ENCODE results near the gene ZBTB22. TPM values are rescaled to one million over a fixed set of nuclear protein-coding genes. Genes with fewer than 3 reads are reported as not detected.
"Not testable (repeated sequence)": the region's sequence is repeated elsewhere in the genome, so short reads cannot be mapped to it uniquely, and the experiment has no call there.

Gene ZBTB22
- total RNA-seq: 10 to 100 TPM; 17.9 to 38.0 (median 26.1) TPM
- polyA plus RNA-seq: 10 to 100 TPM; 13.7 to 26.5 TPM
- long read RNA-seq, donor 1, partial matches to known transcripts: 0 of 100 reads
- long read RNA-seq, donor 1, other reads (novel, unspliced or antisense): 99 of 100 reads
- long read RNA-seq, donor 2, transcript ZBTB22-208 (2 exons, 2,651 nt): major isoform, 11 of 11 reads
- long read RNA-seq, donor 2, partial matches to known transcripts: 0 of 11 reads
- long read RNA-seq, donor 2, other reads (novel, unspliced or antisense): 0 of 11 reads
- long read RNA-seq, donor 3, transcript ZBTB22-208 (2 exons, 2,651 nt): major isoform, 49 of 76 reads
- long read RNA-seq, donor 3, partial matches to known transcripts: 0 of 76 reads
- long read RNA-seq, donor 3, other reads (novel, unspliced or antisense): 27 of 76 reads

DNA sequence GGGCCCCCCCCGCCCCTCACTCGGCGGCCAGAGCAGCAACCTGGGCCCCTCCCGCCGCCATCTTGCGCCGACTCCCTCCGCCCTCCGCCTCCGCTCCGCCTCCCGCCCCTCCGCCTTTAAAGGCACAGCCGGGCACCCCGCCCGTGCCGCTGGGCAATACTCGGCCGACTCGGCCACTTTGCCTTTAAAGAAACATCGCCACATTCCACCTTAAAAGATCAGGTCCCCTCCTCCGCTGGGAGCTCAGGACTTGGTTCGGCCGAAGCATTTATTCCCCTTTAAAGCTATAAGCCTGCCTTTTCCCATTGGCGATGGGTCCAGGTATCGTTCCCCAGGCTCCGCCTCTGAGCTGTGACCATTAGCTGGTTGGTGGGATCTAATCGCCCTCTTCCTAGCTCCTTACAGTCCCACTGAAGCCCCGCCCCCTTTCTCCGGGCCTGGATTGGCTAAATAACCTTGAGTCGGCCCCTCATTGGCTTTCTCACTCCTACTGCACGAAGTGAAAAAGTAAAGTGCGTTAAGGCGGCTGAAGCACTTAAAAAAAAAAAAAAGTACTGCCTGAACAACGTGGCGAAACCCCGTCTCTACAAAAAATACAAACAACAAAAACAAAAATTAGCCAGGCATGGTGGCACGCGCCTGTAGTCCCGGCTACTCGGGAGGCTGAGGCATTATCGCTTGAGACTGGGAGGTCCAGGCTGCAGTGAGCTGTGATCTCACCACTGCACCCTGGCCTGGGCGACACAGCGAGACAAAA lies at the start of gene ZBTB22:
ZBTB22 (minus strand) TSS at position 76 of the 757 bp plus-strand sequence. CDS start 828 bp downstream, outside the sequence.
- DNase-seq: peak; percentile 97 to 100 (median 99)
- H3K4me3 ChIP-seq: peak within 1 kb of the TSS; percentile 49
- intact Hi-C loops (cut with DNase I): loop anchor here in 2 of 4 donors (5.0 to 10.0 kb wide), 3 partner anchors 46 to 107 kb away; partner anchors contain the start of genes CUTA (in 1 of the 2), PHF1 (in 1 of the 2), RPS18 (in 1 of the 2) and SYNGAP1 (in 1 of the 2)
- no peaks in the 10 kb centered on the region for H3K27me3 ChIP-seq
- no peaks in the 10 kb centered on the region for H3K36me3 ChIP-seq
- peaks cover 14% of the 10 kb centered on the region for H3K4me1 ChIP-seq (ENCODE audit: insufficient read depth)
- no peak for TF ChIP-seq EP300 (IDR thresholded peaks at IDR 0.05)
- TF ChIP-seq CTCF (IDR thresholded peaks at IDR 0.05): no peak
- no peak for TF ChIP-seq POLR2A (IDR thresholded peaks at IDR 0.05)
- H3K9me3 ChIP-seq: no peaks in the 10 kb centered on the region
- 0 to 1% (median 1%) methylated on average over 31 to 44 of the region's 44 CpGs for WGBS, 3 donors
- H3K27ac ChIP-seq: peak within 1 kb of the TSS; percentile 81 to 83

DNA sequence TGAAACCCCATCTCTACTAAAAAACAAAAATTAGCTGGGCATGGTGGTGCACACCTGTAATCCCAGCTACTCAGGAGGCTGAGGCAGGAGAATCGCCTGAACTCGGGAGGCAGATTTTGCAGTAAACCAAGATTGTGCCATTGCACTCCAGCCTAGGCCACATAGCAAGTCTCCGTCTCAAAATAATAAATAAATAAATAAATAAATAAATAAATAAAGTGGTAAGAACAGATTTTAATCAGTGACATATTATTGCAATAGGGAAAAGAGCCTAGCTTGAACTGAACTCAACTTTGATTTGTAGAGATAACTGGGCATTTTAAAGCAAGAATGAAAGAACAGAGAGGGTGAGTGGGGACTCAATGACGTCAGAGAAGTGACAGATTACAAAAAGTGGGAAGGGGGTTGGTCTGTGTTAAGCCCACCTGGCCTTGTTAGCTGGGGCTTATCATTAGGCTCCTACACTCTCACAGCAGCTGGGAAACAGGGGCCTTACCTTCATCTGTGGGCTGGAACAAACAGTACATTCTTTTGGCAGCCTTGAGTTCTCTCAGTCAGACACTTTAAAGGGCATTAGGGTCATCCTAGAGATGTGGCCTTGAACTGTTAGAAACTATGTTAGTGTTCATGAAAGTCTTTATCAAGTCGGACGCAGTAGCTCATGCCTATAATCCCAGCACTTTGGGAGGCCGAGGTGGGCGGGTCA lies 49.6 kb upstream of the ZBTB22 start:
- DNase-seq: no peak
- H3K27ac ChIP-seq: no peak overlapping the region
- no peaks in the 10 kb centered on the region for H3K27me3 ChIP-seq
- H3K9me3 ChIP-seq: no peaks in the 10 kb centered on the region
- H3K4me1 ChIP-seq (ENCODE audit: insufficient read depth): peaks cover 1% of the 10 kb centered on the region
- H3K36me3 ChIP-seq: no peaks in the 10 kb centered on the region
- 59 to 61% (median 59%) methylated on average over 8 of the region's 8 CpGs for WGBS, 3 donors
- intact Hi-C loops (cut with DNase I): no loop called here
- no peak overlapping the region for H3K4me3 ChIP-seq
- TF ChIP-seq POLR2A (IDR thresholded peaks at IDR 0.05) (no peak), CTCF (IDR thresholded peaks at IDR 0.05) (no peak), EP300 (IDR thresholded peaks at IDR 0.05) (no peak)

DNA sequence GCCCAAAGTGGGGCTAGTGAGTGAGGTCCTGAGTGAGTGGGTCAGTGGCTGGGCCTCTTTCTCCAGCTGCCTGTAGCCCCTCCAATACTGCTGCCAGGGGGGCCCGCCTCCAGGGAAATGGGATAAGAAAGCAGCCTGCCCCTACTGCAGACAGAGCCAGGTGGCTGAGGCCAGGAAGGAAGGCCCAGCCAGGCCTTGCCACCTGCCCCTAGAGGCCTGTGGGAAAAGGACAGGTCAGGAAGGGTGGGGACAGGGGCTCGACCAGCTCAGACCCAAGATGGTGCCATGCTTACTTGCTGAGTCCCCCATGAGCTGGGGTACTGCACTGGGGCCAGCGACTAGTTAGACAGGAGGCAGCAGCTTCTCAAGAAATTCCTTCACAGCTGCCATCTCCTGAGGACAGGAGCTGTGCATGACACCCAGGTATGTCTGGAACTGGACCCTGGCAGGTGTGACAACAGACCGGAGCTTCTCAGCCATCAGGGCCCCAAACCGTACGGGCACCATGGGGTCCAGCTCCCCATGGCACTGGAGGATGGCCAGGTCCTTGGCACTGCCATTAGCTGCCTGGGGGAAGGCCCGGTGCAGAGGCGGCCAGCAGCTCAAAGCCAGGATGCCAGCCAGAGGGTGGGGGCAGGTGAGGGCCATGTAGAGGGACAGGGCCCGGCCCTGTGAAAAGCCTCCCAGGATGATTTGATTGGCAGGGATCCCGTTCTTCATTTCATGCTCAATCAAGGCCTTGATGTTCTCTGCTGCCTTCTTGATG lies 47.8 kb upstream of the ZBTB22 start:
- intact Hi-C loops (cut with DNase I); H3K4me1 ChIP-seq (ENCODE audit: insufficient read depth); H3K27me3 ChIP-seq; H3K36me3 ChIP-seq; H3K4me3 ChIP-seq; H3K9me3 ChIP-seq; DNase-seq; H3K27ac ChIP-seq: not testable (repeated sequence)
- WGBS, 3 donors: 86 to 87% (median 86%) methylated on average over 10 of the region's 10 CpGs

GRCh38 chr6:33364475-33365205 lies 47.1 kb upstream of the ZBTB22 start:
- H3K27me3 ChIP-seq; intact Hi-C loops (cut with DNase I); H3K36me3 ChIP-seq; H3K9me3 ChIP-seq; H3K4me3 ChIP-seq; H3K27ac ChIP-seq; H3K4me1 ChIP-seq (ENCODE audit: insufficient read depth); DNase-seq: not testable (repeated sequence)
- WGBS, 3 donors: 15 to 28% (median 17%) methylated on average over 7 to 8 of the region's 8 CpGs

GRCh38 chr6:33363486-33363885 lies 45.9 kb upstream of the ZBTB22 start:
- H3K36me3 ChIP-seq; H3K27ac ChIP-seq; H3K4me1 ChIP-seq (ENCODE audit: insufficient read depth); DNase-seq; H3K27me3 ChIP-seq; H3K9me3 ChIP-seq; intact Hi-C loops (cut with DNase I); H3K4me3 ChIP-seq: not testable (repeated sequence)
- 58 to 74% (median 65%) methylated on average over 12 of the region's 12 CpGs for WGBS, 3 donors
